Left lung (tissue), 10 donors: Measurements from ENCODE around the gene PROX2. TPM values are rescaled to one million over a fixed set of nuclear protein-coding genes. Genes with fewer than 3 reads are reported as not detected.

Experiments used
- ATAC-seq: fragments of 200-7000 bp; cut with Tn5 transposase; one replicate; pipeline ENCODE4 v1.9.1; 2020; ENCODE audit warnings: moderate library complexity
- DNase-seq, 4 donors: peaks; one replicate each; pipeline ENCODE4 v3.0.0-alpha.2; 2013 to 2020
- H3K27ac ChIP-seq, 2 donors: fragments of 200-600 bp; sonication (generic) in 1 of 2; one replicate each; pipeline versions ENCODE4 v1.5.0 to v1.8.0; 2020 to 2021
- H3K27me3 ChIP-seq, 2 donors: fragments of 200-600 bp; sonication (generic) in 1 of 2; one replicate each; pipeline versions ENCODE4 v1.5.0 to v1.8.0; 2020 to 2021
- H3K36me3 ChIP-seq, 2 donors: fragments of 200-600 bp; sonication (generic) in 1 of 2; one replicate each; pipeline versions ENCODE4 v1.5.0 to v1.8.0; 2020 to 2021
- H3K4me1 ChIP-seq, 2 donors: fragments of 200-600 bp; one replicate each; pipeline ENCODE4 v1.8.0; 2021
- H3K4me3 ChIP-seq, 2 donors: fragments of 200-600 bp; sonication (generic) in 1 of 2; one replicate each; pipeline versions ENCODE4 v1.5.0 to v1.8.0; 2020 to 2021; ENCODE audit warnings: mild to moderate bottlenecking in 1 of 2
- H3K9me3 ChIP-seq, 2 donors: fragments of 200-600 bp; sonication (generic) in 1 of 2; one replicate each; pipeline versions ENCODE4 v1.5.0 to v1.8.0; 2020 to 2021
- intact Hi-C, 2 donors: fragments of 100-400 bp; cut with DNase I; formaldehyde crosslinking; loops; one replicate each; pipeline versions ENCODE4 v1.11.2 to v1.14.2; 2022
- polyA plus RNA-seq, 6 donors: library from polyadenylated mRNA; unstranded; fragments of 120-200 nt; gene quantifications; one replicate each; pipeline ENCODE4 v1.2.1, GENCODE V29; 2013; ENCODE audit not compliant: insufficient read length in 6 of 6
- total RNA-seq, 2 donors: library from RNA; stranded (reverse); fragmentation: NEBNext Ultra II Directional; extraction: Animal tissue kit (Norgen Biotek cat#: 25700); gene quantifications; one replicate each; pipeline ENCODE4 v1.2.1, GENCODE V29; 2021
- TF ChIP-seq, protein P1 (sequence below), 2 donors: fragments of 200-600 bp; sonication (generic) in 1 of 2; IDR thresholded peaks; one replicate each; pipeline versions ENCODE4 v1.5.0 to v1.8.0; 2021; ENCODE audit warnings: antibody characterized with exemption in 2 of 2
- donor health status: DM: no; HTN: yes; CAD: no.
- donor health status: DM: no; HTN: no; CAD: no.

PROX2 gene
- total and polyA plus RNA-seq, 8 donors: 0.08 to 3.8 (median 3.1) TPM; not detected in 1

- Histone ChIP-seq H3K4me1 (peaks cover 3 to 4% of the 10 kb centered on the region in 2 donors), H3K36me3 (peaks cover 0 to 31% of the 10 kb centered on the region in 2 donors), H3K27me3 (no peaks in the 10 kb centered on the region), H3K9me3 (no peaks in the 10 kb centered on the region), H3K4me3 (no peak overlapping the region), H3K27ac (peak overlapping the region in 1 of 2 donors; percentile 26)
- ATAC-seq: no peak
- intact Hi-C loops: no loop called here
- DNase-seq: no peak
- TF ChIP-seq, protein P1, sequence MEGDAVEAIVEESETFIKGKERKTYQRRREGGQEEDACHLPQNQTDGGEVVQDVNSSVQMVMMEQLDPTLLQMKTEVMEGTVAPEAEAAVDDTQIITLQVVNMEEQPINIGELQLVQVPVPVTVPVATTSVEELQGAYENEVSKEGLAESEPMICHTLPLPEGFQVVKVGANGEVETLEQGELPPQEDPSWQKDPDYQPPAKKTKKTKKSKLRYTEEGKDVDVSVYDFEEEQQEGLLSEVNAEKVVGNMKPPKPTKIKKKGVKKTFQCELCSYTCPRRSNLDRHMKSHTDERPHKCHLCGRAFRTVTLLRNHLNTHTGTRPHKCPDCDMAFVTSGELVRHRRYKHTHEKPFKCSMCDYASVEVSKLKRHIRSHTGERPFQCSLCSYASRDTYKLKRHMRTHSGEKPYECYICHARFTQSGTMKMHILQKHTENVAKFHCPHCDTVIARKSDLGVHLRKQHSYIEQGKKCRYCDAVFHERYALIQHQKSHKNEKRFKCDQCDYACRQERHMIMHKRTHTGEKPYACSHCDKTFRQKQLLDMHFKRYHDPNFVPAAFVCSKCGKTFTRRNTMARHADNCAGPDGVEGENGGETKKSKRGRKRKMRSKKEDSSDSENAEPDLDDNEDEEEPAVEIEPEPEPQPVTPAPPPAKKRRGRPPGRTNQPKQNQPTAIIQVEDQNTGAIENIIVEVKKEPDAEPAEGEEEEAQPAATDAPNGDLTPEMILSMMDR (IDR thresholded peaks at IDR 0.05): no peak
Measured at GRCh38 chr14:74835645-74836250, 40.2 kb downstream of the PROX2 start.

- no peaks in the 10 kb centered on the region for H3K9me3 ChIP-seq
- DNase-seq (no peak), ATAC-seq (peak; percentile 22)
- intact Hi-C loops: no loop called here
- no peak overlapping the region for H3K4me3 ChIP-seq
- H3K36me3 ChIP-seq: peaks cover 0 to 37% of the 10 kb centered on the region in 2 donors
- TF ChIP-seq, protein P1 (IDR thresholded peaks at IDR 0.05): no peak
- peaks cover 3 to 4% of the 10 kb centered on the region in 2 donors for H3K4me1 ChIP-seq
- no peaks in the 10 kb centered on the region for H3K27me3 ChIP-seq
- peak overlapping the region in 1 of 2 donors; percentile 11 for H3K27ac ChIP-seq
Measured at GRCh38 chr14:74834692-74835392, 41.1 kb downstream of the PROX2 start.

DNA sequence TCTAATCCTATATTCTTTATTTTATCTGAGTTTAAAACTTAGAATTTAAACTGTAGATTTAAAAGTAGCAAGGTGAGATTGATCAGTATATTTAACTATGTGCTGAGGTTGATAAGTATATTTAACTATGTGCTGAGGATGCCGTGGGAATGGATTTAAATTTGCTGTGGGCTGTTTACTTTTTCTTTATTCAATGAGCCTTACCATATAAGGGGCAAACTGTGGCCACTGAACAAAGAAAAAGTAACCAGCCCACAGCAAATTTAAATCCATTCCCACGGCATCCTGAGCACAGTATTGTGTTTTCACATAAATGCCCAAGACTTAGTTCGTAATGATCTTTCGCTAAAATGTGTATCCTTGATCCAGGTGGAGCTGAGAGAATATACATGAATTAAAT is 43.1 kb downstream of the PROX2 start:
- H3K4me1 ChIP-seq: peaks cover 2 to 3% of the 10 kb centered on the region in 2 donors
- no peak overlapping the region for H3K27ac ChIP-seq
- TF ChIP-seq, protein P1 (IDR thresholded peaks at IDR 0.05): no peak
- no peaks in the 10 kb centered on the region for H3K9me3 ChIP-seq
- intact Hi-C loops: no loop called here
- no peak for ATAC-seq
- no peaks in the 10 kb centered on the region for H3K27me3 ChIP-seq
- peaks cover 0 to 44% of the 10 kb centered on the region in 2 donors for H3K36me3 ChIP-seq
- DNase-seq: no peak
- no peak overlapping the region for H3K4me3 ChIP-seq

DNA sequence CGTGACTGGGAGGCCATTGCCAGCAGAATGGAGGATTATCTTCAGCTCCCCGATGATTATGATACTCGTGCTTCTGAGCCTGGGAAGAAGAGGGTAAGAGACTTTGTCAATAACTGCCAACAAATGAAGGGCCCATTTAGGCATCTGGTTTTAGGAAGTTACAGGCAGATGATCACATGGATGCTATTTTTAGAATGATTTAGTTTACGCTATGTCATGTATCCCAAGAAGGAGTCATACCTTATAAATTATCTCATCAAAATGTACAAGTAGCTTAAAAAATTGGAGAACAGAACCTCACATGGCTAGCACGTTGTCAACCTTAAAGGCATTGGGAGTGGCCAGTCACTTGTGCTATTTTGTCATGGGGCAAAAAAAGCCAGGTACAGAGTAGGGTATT is 46.7 kb downstream of the PROX2 start:
- Histone ChIP-seq H3K27ac (no peak overlapping the region), H3K4me3 (no peak overlapping the region), H3K36me3 (peaks cover 0 to 27% of the 10 kb centered on the region in 2 donors), H3K27me3 (no peaks in the 10 kb centered on the region), H3K9me3 (no peaks in the 10 kb centered on the region), H3K4me1 (no peaks in the 10 kb centered on the region)
- no peak for ATAC-seq
- no peak for DNase-seq
- intact Hi-C loops: no loop called here
- TF ChIP-seq, protein P1 (IDR thresholded peaks at IDR 0.05): no peak

- H3K9me3 ChIP-seq: no peaks in the 10 kb centered on the region
- H3K4me3 ChIP-seq: no peak overlapping the region
- no peak overlapping the region for H3K27ac ChIP-seq
- DNase-seq (no peak), ATAC-seq (no peak)
- H3K27me3 ChIP-seq: no peaks in the 10 kb centered on the region
- H3K36me3 ChIP-seq: peaks cover 0 to 32% of the 10 kb centered on the region in 2 donors
- no peaks in the 10 kb centered on the region for H3K4me1 ChIP-seq
- TF ChIP-seq, protein P1 (IDR thresholded peaks at IDR 0.05): no peak
- intact Hi-C loops: no loop called here
Measured at GRCh38 chr14:74826574-74826973, 49.4 kb downstream of the PROX2 start.
